Natural killer cell (primary cell): ENCODE results near the gene ERCC6L. TPM values are rescaled to one million over a fixed set of nuclear protein-coding genes. Genes with fewer than 3 reads are reported as not detected.

Experiments used
- ATAC-seq, 3 donors: fragments of 150-1000 bp in 2 of 3; fragments of 200-7000 bp in 1 of 3; cut with Tn5 transposase; 1 replicate in 1 of 3; 2 replicates in 2 of 3; pipeline ENCODE4 v1.10.0; 2021; ENCODE audit warnings: mild to moderate bottlenecking in 2 of 3, moderate library complexity in 2 of 3
- DNase-seq, 2 donors: peaks; one replicate each; pipeline versions ENCODE4 v3.0.0 to v3.0.0-alpha.2; 2013 to 2021; ENCODE audit warnings: mixed read lengths in 1 of 2
- H3K27ac ChIP-seq: one replicate; pipeline ENCODE4 v1.5.1; 2013; ENCODE audit warnings: mild to moderate bottlenecking, low read length
- H3K27me3 ChIP-seq: one replicate; pipeline ENCODE4 v1.6.1; 2013; ENCODE audit warnings: low read length; ENCODE audit not compliant: control insufficient read depth, insufficient read depth
- H3K36me3 ChIP-seq: one replicate; pipeline ENCODE4 v1.6.1; 2013; ENCODE audit warnings: low read length; ENCODE audit not compliant: control insufficient read depth, insufficient read depth
- H3K4me1 ChIP-seq: one replicate; pipeline ENCODE4 v1.6.1; 2013; ENCODE audit warnings: low read length; ENCODE audit not compliant: control insufficient read depth, insufficient read depth
- H3K4me3 ChIP-seq: one replicate; pipeline ENCODE4 v1.5.1; 2013; ENCODE audit warnings: low read length
- H3K9me3 ChIP-seq: one replicate; pipeline ENCODE4 v1.6.1; 2013; ENCODE audit warnings: low read length; ENCODE audit not compliant: control insufficient read depth, insufficient read depth
- H3K27ac Mint-ChIP-seq, 2 donors: one replicate each; pipeline ENCODE4 v1.8.0; 2022; ENCODE audit warnings: mild to moderate bottlenecking in 2 of 2, mixed read lengths in 2 of 2, moderate library complexity in 1 of 2
- H3K27me3 Mint-ChIP-seq, 2 donors: one replicate each; pipeline ENCODE4 v1.8.0; 2022; ENCODE audit warnings: low read depth in 2 of 2, mixed read lengths in 2 of 2
- H3K36me3 Mint-ChIP-seq: one replicate; pipeline ENCODE4 v1.8.0; 2022; ENCODE audit warnings: mixed read lengths
- H3K4me1 Mint-ChIP-seq, 2 donors: one replicate each; pipeline ENCODE4 v1.8.0; 2022; ENCODE audit warnings: mixed read lengths in 2 of 2
- H3K4me3 Mint-ChIP-seq: one replicate; pipeline ENCODE4 v1.8.0; 2022; ENCODE audit warnings: mild to moderate bottlenecking, moderate library complexity, mixed read lengths
- H3K9me3 Mint-ChIP-seq, 2 donors: one replicate each; pipeline ENCODE4 v1.8.0; 2022; ENCODE audit warnings: mixed read lengths in 2 of 2
- WGBS: methylation state at CpG from one replicate; pipeline ENCODE4 v1.1.7; 2013; ENCODE audit warnings: missing lambda C conversion rate; ENCODE audit not compliant: insufficient coverage; 5-methylcytosine and 5-hydroxymethylcytosine counted together
- intact Hi-C: fragments of 100-400 bp; cut with micrococcal nuclease; formaldehyde crosslinking; loops from one replicate; pipeline ENCODE4 v1.14.2; 2022
- total RNA-seq, 4 donors: library from RNA; stranded (reverse); fragments of 120-200 nt in 1 of 4; gene quantifications; one replicate each; pipeline versions ENCODE4 v1.2.3 to v1.2.4, GENCODE V29; 2013 to 2022
- TF ChIP-seq, protein P1 (sequence below): fragments of 200-600 bp; IDR thresholded peaks from one replicate; pipeline ENCODE4 v1.8.0; 2022; ENCODE audit warnings: antibody characterized with exemption

The ERCC6L gene
- total RNA-seq, 3 donors from 2014 or later (not counting 1 experiment from before 2014, with no cell fraction given), result 0.13 to 0.54 (median 0.28) TPM

GRCh38 chrX:72203421-72203820 lies 35.4 kb downstream of the ERCC6L start:
- H3K4me3 Mint-ChIP-seq, result no peak overlapping the region
- 90% methylated on average over 4 of the region's 6 CpGs for WGBS
- ATAC-seq (no peak), DNase-seq (no peak)
- Histone ChIP-seq H3K27me3 (no peaks in the 10 kb centered on the region), H3K4me3 (no peak overlapping the region), H3K27ac (no peak overlapping the region), H3K36me3 (no peaks in the 10 kb centered on the region), H3K9me3 (no peaks in the 10 kb centered on the region), H3K4me1 (no peaks in the 10 kb centered on the region)
- TF ChIP-seq, protein P1, sequence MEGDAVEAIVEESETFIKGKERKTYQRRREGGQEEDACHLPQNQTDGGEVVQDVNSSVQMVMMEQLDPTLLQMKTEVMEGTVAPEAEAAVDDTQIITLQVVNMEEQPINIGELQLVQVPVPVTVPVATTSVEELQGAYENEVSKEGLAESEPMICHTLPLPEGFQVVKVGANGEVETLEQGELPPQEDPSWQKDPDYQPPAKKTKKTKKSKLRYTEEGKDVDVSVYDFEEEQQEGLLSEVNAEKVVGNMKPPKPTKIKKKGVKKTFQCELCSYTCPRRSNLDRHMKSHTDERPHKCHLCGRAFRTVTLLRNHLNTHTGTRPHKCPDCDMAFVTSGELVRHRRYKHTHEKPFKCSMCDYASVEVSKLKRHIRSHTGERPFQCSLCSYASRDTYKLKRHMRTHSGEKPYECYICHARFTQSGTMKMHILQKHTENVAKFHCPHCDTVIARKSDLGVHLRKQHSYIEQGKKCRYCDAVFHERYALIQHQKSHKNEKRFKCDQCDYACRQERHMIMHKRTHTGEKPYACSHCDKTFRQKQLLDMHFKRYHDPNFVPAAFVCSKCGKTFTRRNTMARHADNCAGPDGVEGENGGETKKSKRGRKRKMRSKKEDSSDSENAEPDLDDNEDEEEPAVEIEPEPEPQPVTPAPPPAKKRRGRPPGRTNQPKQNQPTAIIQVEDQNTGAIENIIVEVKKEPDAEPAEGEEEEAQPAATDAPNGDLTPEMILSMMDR, result no peak
- H3K27me3 Mint-ChIP-seq, result no peaks in the 10 kb centered on the region
- intact Hi-C loops, result no loop called here
- no peaks in the 10 kb centered on the region for H3K36me3 Mint-ChIP-seq
- no peaks in the 10 kb centered on the region for H3K4me1 Mint-ChIP-seq
- no peaks in the 10 kb centered on the region for H3K9me3 Mint-ChIP-seq
- H3K27ac Mint-ChIP-seq, result no peak overlapping the region

GRCh38 chrX:72202792-72203401 lies 35.9 kb downstream of the ERCC6L start:
- H3K27me3 ChIP-seq, result no peaks in the 10 kb centered on the region
- no peak overlapping the region for H3K4me3 ChIP-seq
- intact Hi-C loops, result no loop called here
- H3K27ac ChIP-seq, result no peak overlapping the region
- H3K4me1 Mint-ChIP-seq, result no peaks in the 10 kb centered on the region
- WGBS, result 100% methylated on average over 1 of the region's 4 CpGs
- no peak for DNase-seq
- no peak overlapping the region for H3K27ac Mint-ChIP-seq
- TF ChIP-seq, protein P1, result no peak
- no peaks in the 10 kb centered on the region for H3K4me1 ChIP-seq
- peaks cover 2% of the 10 kb centered on the region for H3K36me3 ChIP-seq
- no peak for ATAC-seq
- H3K9me3 ChIP-seq, result no peaks in the 10 kb centered on the region
- H3K4me3 Mint-ChIP-seq, result no peak overlapping the region
- H3K9me3 Mint-ChIP-seq, result no peaks in the 10 kb centered on the region
- no peaks in the 10 kb centered on the region for H3K36me3 Mint-ChIP-seq
- no peaks in the 10 kb centered on the region for H3K27me3 Mint-ChIP-seq

DNA sequence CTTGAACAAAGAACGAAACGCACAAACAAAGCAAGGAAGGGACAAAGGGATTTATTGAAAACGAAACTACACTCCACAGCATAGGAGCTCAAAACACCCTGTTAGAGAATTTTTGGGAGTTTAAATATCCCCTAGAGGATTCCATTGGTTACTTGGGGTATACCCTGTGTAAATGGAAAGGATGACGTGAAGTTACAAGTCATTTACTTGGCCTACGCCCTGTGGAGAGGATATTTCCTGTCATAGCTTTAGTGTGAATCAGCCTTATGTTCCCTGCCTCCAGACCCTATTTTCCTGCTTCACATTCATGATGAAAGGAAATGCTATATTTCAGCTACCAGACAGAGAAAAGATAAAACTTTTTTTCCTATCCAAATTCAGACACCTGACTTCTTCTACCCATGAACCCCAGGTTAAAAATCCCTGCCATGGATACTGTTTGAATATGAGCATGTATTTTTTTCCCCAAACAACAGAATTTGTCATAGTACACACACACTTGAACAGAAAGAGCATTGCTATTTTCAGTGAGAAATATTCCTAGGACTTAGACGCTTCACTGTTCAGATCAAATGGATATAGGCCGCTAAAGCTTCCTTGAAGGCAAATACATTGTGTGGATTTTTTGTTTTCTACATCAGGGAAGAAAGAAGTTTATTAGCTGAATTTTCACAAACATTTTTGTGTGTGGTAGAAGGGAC lies 36.8 kb downstream of the ERCC6L start:
- intact Hi-C loops, result no loop called here
- H3K27me3 ChIP-seq, result no peaks in the 10 kb centered on the region
- no peaks in the 10 kb centered on the region for H3K9me3 ChIP-seq
- H3K9me3 Mint-ChIP-seq, result no peaks in the 10 kb centered on the region
- no peaks in the 10 kb centered on the region for H3K36me3 Mint-ChIP-seq
- no peaks in the 10 kb centered on the region for H3K4me1 ChIP-seq
- no peak overlapping the region for H3K27ac ChIP-seq
- TF ChIP-seq, protein P1, result no peak
- H3K4me3 ChIP-seq, result no peak overlapping the region
- no peak overlapping the region for H3K27ac Mint-ChIP-seq
- H3K4me3 Mint-ChIP-seq, result no peak overlapping the region
- WGBS, result 100% methylated on average over 2 of the region's 7 CpGs
- H3K4me1 Mint-ChIP-seq, result no peaks in the 10 kb centered on the region
- DNase-seq, result no peak
- no peak for ATAC-seq
- peaks cover 8% of the 10 kb centered on the region for H3K36me3 ChIP-seq
- no peaks in the 10 kb centered on the region for H3K27me3 Mint-ChIP-seq
